SK-N-SH (cell line): ENCODE results near the gene CLEC16A.

Experiments
- RAD21 ChIP-seq: IDR thresholded peaks from 2 replicates; pipeline ENCODE4 v1.6.1; 2012; ENCODE audit warnings: mild to moderate bottlenecking, low read length
- TCF12 ChIP-seq: IDR thresholded peaks from 2 replicates; pipeline ENCODE4 v1.4.0; 2012
- TEAD4 ChIP-seq: IDR thresholded peaks from 2 replicates; pipeline ENCODE4 v1.4.0; 2012; ENCODE audit warnings: mild to moderate bottlenecking, borderline replicate concordance; ENCODE audit not compliant: insufficient read depth
- TF ChIP-seq, protein P1 (sequence below): fragments of 200-600 bp; sonication (generic); IDR thresholded peaks from 2 replicates; pipeline ENCODE4 v1.6.1; 2017; ENCODE audit warnings: antibody characterized with exemption, mild to moderate bottlenecking, moderate library complexity
- TF ChIP-seq, protein P2 (sequence below): IDR thresholded peaks from 2 replicates; pipeline ENCODE4 v1.4.0; 2012; ENCODE audit warnings: low read depth, borderline replicate concordance

GRCh38 chr16:10943064-10943353, 1.4 kb upstream of the CLEC16A start:
- TF ChIP-seq TCF12 = no peak
- TF ChIP-seq, protein P1, sequence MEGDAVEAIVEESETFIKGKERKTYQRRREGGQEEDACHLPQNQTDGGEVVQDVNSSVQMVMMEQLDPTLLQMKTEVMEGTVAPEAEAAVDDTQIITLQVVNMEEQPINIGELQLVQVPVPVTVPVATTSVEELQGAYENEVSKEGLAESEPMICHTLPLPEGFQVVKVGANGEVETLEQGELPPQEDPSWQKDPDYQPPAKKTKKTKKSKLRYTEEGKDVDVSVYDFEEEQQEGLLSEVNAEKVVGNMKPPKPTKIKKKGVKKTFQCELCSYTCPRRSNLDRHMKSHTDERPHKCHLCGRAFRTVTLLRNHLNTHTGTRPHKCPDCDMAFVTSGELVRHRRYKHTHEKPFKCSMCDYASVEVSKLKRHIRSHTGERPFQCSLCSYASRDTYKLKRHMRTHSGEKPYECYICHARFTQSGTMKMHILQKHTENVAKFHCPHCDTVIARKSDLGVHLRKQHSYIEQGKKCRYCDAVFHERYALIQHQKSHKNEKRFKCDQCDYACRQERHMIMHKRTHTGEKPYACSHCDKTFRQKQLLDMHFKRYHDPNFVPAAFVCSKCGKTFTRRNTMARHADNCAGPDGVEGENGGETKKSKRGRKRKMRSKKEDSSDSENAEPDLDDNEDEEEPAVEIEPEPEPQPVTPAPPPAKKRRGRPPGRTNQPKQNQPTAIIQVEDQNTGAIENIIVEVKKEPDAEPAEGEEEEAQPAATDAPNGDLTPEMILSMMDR = no peak
- TF ChIP-seq, protein P2, sequence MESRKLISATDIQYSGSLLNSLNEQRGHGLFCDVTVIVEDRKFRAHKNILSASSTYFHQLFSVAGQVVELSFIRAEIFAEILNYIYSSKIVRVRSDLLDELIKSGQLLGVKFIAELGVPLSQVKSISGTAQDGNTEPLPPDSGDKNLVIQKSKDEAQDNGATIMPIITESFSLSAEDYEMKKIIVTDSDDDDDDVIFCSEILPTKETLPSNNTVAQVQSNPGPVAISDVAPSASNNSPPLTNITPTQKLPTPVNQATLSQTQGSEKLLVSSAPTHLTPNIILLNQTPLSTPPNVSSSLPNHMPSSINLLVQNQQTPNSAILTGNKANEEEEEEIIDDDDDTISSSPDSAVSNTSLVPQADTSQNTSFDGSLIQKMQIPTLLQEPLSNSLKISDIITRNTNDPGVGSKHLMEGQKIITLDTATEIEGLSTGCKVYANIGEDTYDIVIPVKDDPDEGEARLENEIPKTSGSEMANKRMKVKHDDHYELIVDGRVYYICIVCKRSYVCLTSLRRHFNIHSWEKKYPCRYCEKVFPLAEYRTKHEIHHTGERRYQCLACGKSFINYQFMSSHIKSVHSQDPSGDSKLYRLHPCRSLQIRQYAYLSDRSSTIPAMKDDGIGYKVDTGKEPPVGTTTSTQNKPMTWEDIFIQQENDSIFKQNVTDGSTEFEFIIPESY = no peak
- no peak for TF ChIP-seq RAD21
- TF ChIP-seq TEAD4 = no peak
